DMS53 (cell line): ENCODE data around the gene FUS.
"Not testable (repeated sequence)": the region's sequence is repeated elsewhere in the genome, so short reads cannot be mapped to it uniquely, and the experiment has no call there.

ENCODE experiments used
- DNase-seq: peaks from one replicate; lab custom pipeline; 2025; lab: John Stamatoyannopoulos, UW

The FUS gene

DNA sequence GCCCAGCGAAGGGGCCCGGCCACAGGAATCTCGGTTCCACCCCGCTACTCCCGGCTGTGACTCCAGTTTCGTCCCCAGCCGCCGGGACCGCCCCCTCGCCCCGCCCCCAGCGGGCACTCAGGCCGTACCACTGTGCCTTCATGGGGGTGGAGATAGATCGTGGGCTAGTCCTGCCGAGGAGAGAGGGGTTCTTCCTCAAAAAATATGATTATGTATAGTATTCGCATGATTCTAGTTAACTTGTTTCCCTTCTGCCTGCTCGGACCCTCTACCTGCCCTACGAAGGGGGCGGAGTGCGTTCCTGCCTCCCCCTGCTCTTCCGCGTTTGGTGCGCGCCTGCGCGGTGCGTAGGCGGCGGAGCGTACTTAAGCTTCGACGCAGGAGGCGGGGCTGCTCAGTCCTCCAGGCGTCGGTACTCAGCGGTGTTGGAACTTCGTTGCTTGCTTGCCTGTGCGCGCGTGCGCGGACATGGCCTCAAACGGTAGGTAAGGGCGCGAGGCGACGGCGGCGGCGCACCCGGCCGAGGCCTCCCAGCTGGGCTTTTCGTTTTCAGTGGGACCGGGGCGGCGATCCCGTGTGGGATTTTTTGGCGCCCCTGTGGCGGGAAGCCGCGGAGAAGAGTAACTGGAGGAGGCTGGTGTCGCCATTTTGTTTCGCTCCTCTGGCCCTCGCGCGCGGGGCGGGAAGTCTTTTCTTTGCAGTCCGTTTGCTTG lies at the start of gene FUS:
TSS of gene FUS (plus strand) at position 393 of the 713 bp plus-strand sequence. CDS start at position 469, 76 bp downstream.
- DNase-seq, result peak; percentile 91

DNA sequence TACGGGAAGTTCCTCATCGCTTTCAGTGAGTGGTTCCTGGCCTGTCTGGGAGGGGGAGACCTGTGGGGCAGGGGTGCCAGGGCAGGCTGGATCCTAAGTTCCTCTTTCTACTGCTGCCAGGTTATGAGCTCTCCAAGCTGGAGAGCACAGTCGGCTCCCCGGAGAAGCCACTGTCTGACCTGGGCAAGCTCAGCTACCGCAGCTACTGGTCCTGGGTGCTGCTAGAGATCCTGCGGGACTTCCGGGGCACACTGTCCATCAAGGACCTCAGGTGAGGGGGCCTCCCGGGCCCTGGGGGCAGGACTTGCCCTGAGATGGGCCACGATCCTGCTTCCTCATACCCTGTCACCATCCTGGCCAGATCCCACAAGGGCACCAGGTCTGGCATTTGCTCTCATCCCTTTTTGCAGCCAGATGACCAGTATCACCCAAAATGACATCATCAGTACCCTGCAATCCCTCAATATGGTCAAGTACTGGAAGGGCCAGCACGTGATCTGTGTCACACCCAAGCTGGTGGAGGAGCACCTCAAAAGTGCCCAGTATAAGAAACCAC lies 49.5 kb upstream of the FUS start:
- peak; percentile 82 for DNase-seq

GRCh38 chr16:31130899-31131298 lies 49.0 kb upstream of the FUS start:
- peak; percentile 93 for DNase-seq

- no peak for DNase-seq
These were observed 48.5 kb upstream of the FUS start for GRCh38 chr16:31131416-31131815.

DNA sequence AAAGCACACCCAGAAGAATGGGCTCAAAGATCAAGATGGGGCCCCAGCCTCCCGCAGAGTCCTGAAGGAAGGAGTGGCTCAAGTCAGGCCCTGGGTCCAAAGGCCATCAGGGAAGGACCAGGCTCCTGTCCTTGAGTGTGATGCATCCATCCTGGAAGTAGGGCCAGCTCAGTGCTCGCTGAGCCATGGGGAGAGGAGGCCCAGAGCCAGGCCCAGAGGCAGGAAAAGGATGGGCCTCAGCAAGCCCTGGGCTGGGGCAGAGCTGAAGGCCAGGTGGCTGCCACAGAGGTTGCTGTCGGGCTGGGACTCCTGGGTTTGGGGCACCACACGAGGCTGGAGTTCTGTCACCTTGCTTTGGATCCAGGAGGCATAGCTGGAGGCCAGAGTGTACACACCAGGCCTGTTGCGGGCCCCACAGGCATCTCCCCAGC lies 48.1 kb upstream of the FUS start:
- no peak for DNase-seq

- DNase-seq, result no peak
These were observed 47.5 kb upstream of the FUS start for GRCh38 chr16:31132303-31132979.

- no peak for DNase-seq
These were observed 46.9 kb upstream of the FUS start for GRCh38 chr16:31133046-31133501.

- DNase-seq, result no peak
These were observed 45.8 kb upstream of the FUS start for GRCh38 chr16:31134091-31134571.

GRCh38 chr16:31134625-31135534 lies 45.1 kb upstream of the FUS start:
- peak; percentile 47 for DNase-seq

DNA sequence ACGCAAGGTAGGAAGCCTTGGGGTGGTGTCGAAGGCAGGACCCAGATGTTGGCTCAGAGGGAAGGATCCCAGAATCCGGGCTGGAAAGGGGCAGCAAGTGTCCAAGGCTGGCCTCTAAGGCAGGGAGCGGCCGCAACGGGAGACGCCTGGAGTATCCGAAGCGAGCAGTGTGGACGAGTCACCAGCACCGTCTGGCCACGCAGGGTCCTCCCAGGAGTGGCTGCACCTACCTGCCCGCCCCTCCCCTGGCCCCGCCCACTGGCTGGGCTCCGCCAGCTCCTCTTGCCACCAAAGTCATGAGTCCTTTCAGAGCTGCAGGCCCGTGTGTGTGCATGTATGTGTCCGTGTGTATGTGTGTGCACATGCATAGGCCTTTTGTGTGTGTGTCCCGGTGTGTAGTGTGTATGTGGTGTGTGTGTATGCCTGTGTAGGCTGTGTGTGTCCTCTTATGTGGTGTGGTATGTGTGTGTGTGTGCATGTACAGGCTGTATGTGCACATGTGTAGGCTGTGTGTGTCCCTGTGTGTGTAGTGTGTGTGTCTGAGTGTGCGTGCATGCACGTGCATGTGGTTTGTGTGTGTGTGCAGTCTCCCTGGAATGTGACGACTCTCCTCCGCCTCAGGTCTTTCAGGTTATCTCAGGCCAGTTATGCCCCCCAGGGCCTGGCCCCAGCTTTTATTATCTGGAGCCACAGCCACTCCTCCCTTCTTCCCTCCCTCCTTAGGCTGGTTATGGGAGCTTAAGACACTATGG lies 44.2 kb upstream of the FUS start, which contains the start of gene PRSS8:
TSS of gene PRSS8 (minus strand) at position 193 of the 752 bp plus-strand sequence. CDS start 229 bp downstream, outside the sequence.
- DNase-seq, result peak; percentile 78

DNA sequence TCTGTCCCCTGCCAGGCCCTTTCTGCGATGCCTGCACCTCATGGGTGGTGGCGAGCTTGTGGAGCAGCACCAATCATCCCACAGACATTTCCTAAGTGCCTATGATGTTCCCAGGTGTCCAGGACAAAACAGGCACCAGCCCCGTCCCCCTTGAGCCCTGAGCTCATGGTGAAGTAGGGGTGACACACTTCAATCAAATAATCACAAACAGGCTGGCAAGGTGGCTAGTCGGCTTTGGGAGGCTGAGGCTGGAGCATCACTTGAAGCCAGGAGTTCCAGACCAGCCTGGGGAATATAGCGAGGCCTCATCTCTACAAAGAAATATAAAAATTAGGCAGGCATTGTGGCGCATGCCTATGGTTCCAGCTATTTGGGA lies 43.7 kb upstream of the FUS start:
- DNase-seq, result no peak

GRCh38 chr16:31136822-31137499 lies 43.0 kb upstream of the FUS start:
- not testable (repeated sequence) for DNase-seq

DNA sequence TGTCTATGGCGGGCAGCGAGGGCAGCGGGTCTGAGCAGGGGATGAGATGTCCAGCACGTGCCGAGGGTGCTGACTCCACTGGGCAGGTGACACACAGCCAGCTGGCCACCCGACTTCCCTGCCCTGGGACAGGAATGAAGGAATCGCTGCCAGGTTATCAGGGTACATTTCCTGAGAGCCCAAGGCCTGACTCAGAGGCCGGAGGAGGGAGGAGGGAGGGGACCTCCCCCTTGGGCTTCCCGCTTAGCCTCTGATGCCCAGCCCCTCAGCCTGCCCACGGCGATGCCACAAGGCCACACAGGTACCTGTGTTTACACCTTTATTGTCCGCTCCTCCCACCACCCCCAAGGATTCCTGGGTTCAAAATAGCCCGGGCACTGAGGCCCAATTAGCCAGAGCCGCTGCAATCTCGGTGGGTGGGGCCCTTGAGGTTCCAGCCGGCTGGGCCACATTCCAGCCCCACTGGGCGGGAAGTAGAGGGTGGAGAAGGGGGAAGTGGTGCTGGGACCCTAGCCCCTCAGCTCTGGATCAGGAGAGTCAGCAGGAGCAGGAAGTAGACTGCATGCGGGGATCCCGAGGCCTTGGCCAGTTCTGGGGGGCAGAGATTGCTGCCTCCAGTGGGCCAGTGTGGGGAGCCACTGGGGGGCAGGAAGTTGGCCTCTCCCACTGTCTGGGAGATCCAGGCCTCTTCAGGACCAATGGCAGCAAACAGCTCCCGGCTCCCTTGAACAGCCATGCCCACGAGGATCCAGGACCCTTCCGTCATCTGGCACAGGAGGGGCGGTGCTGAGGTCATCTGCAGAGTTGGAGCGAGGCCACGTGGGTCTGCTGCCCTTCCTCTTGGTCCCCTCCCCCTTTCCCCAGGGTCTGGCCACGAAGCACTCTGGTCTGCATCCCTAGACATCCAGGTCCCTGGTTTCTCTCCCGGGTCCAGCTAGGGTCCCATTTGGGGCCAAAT lies 41.0 kb upstream of the FUS start:
- no peak for DNase-seq

GRCh38 chr16:31141071-31141469 lies 38.9 kb upstream of the FUS start:
- DNase-seq, result not testable (repeated sequence)

DNA sequence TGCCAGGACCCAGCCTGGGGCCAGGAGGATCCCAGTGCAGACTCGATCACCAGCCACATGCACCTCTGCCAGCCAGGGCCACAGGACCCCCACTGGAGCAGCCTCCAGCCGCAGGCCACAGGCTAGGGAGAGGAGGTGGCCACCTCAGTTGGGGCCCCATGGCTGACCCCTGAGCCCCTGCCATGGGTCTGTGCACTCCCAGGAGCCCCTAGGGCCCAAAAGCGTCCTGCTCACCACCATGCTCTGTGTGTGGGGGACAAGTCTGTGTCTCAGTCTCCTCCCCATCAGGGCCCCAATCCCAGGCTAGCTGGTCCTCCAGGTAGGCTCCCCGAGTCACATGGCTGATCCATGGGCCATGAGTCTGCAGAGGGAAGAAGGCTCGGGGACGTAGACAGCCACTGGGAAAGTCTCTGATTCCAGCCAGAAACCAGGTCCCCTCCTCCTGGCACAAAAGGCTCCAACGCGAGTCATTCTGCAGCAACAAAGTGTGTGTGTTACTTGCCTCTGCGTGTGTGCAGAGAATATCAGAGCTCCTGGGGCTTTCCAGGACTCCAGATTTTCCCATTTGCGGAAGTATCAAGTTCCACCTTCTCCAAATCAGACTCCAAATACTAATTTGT lies 38.3 kb upstream of the FUS start:
- peak; percentile 83 for DNase-seq

- peak; percentile 98 for DNase-seq
These were observed 37.6 kb upstream of the FUS start for GRCh38 chr16:31142109-31143010.

DNA sequence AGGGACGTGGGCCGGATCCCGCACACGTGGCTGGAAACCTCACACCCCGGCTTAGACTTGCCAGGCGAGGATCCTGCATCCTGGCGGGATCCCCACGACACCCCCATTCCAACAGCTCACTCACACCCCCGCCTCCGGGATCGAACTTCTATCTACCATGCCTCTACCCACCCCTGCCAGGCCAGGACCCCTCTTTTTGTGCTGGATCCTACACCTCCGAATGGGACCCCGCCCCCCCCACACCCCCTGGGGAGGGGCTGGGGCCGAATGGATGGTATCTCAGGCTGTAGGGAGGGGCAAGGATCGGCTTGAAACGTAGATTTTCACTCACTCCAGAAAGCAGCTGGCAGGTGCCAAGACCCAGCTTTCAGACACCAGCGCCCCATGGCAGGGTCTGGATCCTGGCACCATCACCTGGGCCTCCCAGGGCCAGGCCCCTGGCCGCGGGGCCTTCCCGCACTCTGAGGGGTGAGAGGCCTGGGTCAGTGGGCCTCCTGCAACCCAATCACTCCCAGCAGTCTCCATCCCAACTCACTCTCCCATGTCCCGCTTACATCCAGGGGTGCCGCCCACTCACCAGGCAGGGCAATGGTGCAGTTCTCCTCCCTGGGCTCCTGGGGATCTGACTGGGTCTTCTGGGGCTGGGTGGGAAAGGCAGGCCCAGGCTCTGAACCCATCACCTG lies 36.8 kb upstream of the FUS start:
- DNase-seq, result no peak
